Measurements from ENCODE around the gene FRMPD2.
"Not testable (repeated sequence)": the region's sequence is repeated elsewhere in the genome, so short reads cannot be mapped to it uniquely, and the experiment has no call there.

Gene FRMPD2

GRCh38 chr10:48194830-48195229, 79.7 kb downstream of the FRMPD2 start:
- DNase-seq = no peak

- no peak for DNase-seq
Observed at GRCh38 chr10:48193556-48193955, 80.9 kb downstream of the FRMPD2 start.

GRCh38 chr10:48192881-48193450, 81.5 kb downstream of the FRMPD2 start:
- DNase-seq = no peak

GRCh38 chr10:48187713-48188485, 86.6 kb downstream of the FRMPD2 start:
- no peak for DNase-seq

- no peak for DNase-seq
Observed at GRCh38 chr10:48187126-48187525, 87.4 kb downstream of the FRMPD2 start.

- DNase-seq = not testable (repeated sequence)
Observed at GRCh38 chr10:48186264-48186804, 88.2 kb downstream of the FRMPD2 start.

GRCh38 chr10:48184224-48184623, 90.3 kb downstream of the FRMPD2 start:
- DNase-seq = no peak

- DNase-seq = not testable (repeated sequence)
Observed at GRCh38 chr10:48172715-48173114, 101.8 kb downstream of the FRMPD2 start.

- not testable (repeated sequence) for DNase-seq
Observed at GRCh38 chr10:48160670-48161069, 113.8 kb downstream of the FRMPD2 start.

- DNase-seq = not testable (repeated sequence)
Observed at GRCh38 chr10:48160163-48160562, 114.3 kb downstream of the FRMPD2 start.

- peak; percentile 60 to 71 for DNase-seq
Observed at GRCh38 chr10:48154211-48155140, 120.0 kb downstream of the FRMPD2 start.

- DNase-seq = not testable (repeated sequence)
Observed at GRCh38 chr10:48147643-48148042, 126.9 kb downstream of the FRMPD2 start.

- not testable (repeated sequence) for DNase-seq
Observed at GRCh38 chr10:48143721-48144642, 130.5 kb downstream of the FRMPD2 start.

GRCh38 chr10:48140949-48141348, 133.5 kb downstream of the FRMPD2 start:
- not testable (repeated sequence) for DNase-seq

GRCh38 chr10:48139953-48140850, 134.3 kb downstream of the FRMPD2 start:
- not testable (repeated sequence) for DNase-seq

- not testable (repeated sequence) for DNase-seq
Observed at GRCh38 chr10:48128954-48129353, 145.5 kb downstream of the FRMPD2 start.

- DNase-seq = not testable (repeated sequence)
Observed at GRCh38 chr10:48126251-48126650, 148.2 kb downstream of the FRMPD2 start.

- DNase-seq = not testable (repeated sequence)
Observed at GRCh38 chr10:48125631-48126030, 148.9 kb downstream of the FRMPD2 start.

GRCh38 chr10:48122618-48123017, 151.9 kb downstream of the FRMPD2 start:
- DNase-seq = not testable (repeated sequence)

- DNase-seq = not testable (repeated sequence)
Observed at GRCh38 chr10:48110277-48110676, 164.2 kb downstream of the FRMPD2 start.
